Chondrocyte (in vitro differentiated cells): Measurements from ENCODE around the gene KRTAP4-1. TPM values are rescaled to one million over a fixed set of nuclear protein-coding genes. Genes with fewer than 3 reads are reported as not detected.
A peak's percentile ranks its signal among the peaks of the same experiment; 100 is the strongest.
"Not testable (repeated sequence)": the region's sequence is repeated elsewhere in the genome, so short reads cannot be mapped to it uniquely, and the experiment has no call there.

ENCODE experiments used
- DNase-seq: peaks from one replicate; pipeline ENCODE4 v3.0.0; 2021; ENCODE audit warnings: mixed read lengths, low spot score
- H3K27ac Mint-ChIP-seq: one replicate; pipeline ENCODE4 v1.8.0; 2021; ENCODE audit warnings: mild to moderate bottlenecking, moderate library complexity, mixed read lengths; ENCODE audit not compliant: unreplicated experiment
- H3K27me3 Mint-ChIP-seq: 2 replicates; pipeline ENCODE4 v1.8.0; 2021; ENCODE audit warnings: low read depth, mixed read lengths
- H3K36me3 Mint-ChIP-seq: 2 replicates; pipeline ENCODE4 v1.8.0; 2021; ENCODE audit warnings: low read depth, mixed read lengths
- H3K4me1 Mint-ChIP-seq: 2 replicates; pipeline ENCODE4 v1.8.0; 2021; ENCODE audit warnings: low read depth, mild to moderate bottlenecking, mixed read lengths
- H3K4me3 Mint-ChIP-seq: one replicate; pipeline ENCODE4 v1.8.0; 2021; ENCODE audit warnings: mild to moderate bottlenecking, moderate library complexity, mixed read lengths; ENCODE audit not compliant: unreplicated experiment
- H3K9me3 Mint-ChIP-seq: 2 replicates; pipeline ENCODE4 v1.8.0; 2021; ENCODE audit warnings: low read depth, mixed read lengths
- total RNA-seq: library from RNA; stranded (reverse); gene quantifications from 3 replicates; pipeline ENCODE4 v1.2.1, GENCODE V29; 2021
- TF ChIP-seq, protein P1 (sequence below): fragments of 200-600 bp; sonication (generic); IDR thresholded peaks from 2 replicates; pipeline ENCODE4 v1.5.0; 2021; ENCODE audit warnings: antibody characterized with exemption, mild to moderate bottlenecking, moderate library complexity

KRTAP4-1 gene
- total RNA-seq, 1 donor from 2014 or later, result not detected

DNA sequence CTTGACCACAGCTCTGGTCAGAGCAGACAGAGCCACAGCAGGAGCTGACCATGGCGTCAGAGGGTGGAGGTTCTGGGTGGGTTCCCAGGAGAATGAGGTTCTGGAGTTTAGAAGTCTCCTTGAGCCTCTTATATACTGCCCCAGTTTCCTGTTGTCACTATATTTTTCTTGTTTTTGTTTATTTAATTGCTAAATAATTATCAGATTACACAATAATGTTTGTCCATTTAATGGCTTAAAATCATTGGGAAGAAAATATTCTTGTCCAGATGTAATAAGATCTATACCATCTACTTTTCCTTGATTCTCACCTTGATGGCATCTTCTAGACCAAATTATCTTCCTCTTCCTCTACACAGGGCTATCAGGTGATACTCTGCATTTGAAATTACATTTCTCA lies 16.6 kb downstream of the KRTAP4-1 start, which contains the start of gene KRTAP4-3:
KRTAP4-3 (minus strand) TSS at position 101 of the 400 bp plus-strand sequence; CDS start at position 52, 49 bp downstream.
- H3K27ac Mint-ChIP-seq, result no peak within 1 kb of the TSS

DNA sequence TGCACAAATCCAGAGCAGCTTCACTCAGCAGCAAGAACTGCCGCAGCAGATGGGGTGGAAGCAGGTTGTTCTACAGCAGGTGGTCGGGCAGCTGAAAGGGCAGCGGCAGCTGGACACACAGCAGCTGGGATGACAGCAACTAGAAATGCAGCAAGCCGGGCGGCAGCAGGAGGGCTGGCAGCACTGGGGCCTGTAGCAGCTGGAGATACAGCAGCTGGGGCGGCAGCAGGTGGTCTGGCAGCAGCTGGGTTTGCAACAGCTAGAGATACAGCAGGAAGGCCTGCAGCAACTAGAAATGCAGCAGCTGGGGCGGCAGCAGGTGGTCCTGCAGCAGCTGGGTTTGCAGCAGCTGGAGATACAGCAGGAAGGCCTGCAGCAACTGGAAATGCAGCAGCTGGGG lies 17.1 kb downstream of the KRTAP4-1 start:
- no peak for DNase-seq
- TF ChIP-seq, protein P1, sequence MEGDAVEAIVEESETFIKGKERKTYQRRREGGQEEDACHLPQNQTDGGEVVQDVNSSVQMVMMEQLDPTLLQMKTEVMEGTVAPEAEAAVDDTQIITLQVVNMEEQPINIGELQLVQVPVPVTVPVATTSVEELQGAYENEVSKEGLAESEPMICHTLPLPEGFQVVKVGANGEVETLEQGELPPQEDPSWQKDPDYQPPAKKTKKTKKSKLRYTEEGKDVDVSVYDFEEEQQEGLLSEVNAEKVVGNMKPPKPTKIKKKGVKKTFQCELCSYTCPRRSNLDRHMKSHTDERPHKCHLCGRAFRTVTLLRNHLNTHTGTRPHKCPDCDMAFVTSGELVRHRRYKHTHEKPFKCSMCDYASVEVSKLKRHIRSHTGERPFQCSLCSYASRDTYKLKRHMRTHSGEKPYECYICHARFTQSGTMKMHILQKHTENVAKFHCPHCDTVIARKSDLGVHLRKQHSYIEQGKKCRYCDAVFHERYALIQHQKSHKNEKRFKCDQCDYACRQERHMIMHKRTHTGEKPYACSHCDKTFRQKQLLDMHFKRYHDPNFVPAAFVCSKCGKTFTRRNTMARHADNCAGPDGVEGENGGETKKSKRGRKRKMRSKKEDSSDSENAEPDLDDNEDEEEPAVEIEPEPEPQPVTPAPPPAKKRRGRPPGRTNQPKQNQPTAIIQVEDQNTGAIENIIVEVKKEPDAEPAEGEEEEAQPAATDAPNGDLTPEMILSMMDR, result no peak
- Mint-ChIP-seq H3K4me3 (no peak overlapping the region), H3K4me1 (no peaks in the 10 kb centered on the region), H3K36me3 (no peaks in the 10 kb centered on the region), H3K27ac (no peak overlapping the region), H3K27me3 (peaks cover 13% of the 10 kb centered on the region), H3K9me3 (no peaks in the 10 kb centered on the region)

More for the DNA sequence above, 16.6 kb downstream of the KRTAP4-1 start, which contains the start of gene KRTAP4-3:
- H3K4me1 Mint-ChIP-seq, result no peaks in the 10 kb centered on the region
- no peaks in the 10 kb centered on the region for H3K9me3 Mint-ChIP-seq
- DNase-seq, result no peak
- H3K4me3 Mint-ChIP-seq, result no peak within 1 kb of the TSS
- no peaks in the 10 kb centered on the region for H3K36me3 Mint-ChIP-seq
- H3K27me3 Mint-ChIP-seq, result peaks cover 11% of the 10 kb centered on the region
- TF ChIP-seq, protein P1, result no peak

- TF ChIP-seq, protein P1, result no peak
- Mint-ChIP-seq H3K4me1 (no peaks in the 10 kb centered on the region), H3K27ac (no peak overlapping the region), H3K27me3 (peaks cover 11% of the 10 kb centered on the region), H3K9me3 (no peaks in the 10 kb centered on the region), H3K4me3 (no peak overlapping the region), H3K36me3 (no peaks in the 10 kb centered on the region)
- no peak for DNase-seq
Measured at GRCh38 chr17:41163828-41164227, 20.9 kb downstream of the KRTAP4-1 start.

DNA sequence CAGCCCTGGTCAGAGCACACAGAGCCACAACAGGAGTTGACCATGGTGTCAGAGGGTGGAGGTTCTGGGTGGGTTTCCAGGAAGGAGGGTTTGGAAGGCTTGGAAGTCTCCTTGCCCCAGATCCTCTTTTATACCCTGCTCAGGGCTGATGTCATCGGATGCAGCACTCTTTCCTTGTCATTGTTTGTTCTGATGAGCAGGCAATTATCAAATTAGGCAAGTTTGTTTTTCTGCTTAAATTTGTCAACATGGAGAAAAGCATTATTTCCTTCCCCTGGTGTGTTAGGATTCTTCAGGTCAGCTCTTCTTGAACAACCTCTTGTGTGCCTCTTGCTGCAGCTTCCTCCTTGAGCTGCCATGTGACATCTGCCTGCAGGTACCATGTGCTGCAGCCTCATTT lies 24.1 kb downstream of the KRTAP4-1 start, which contains the start of gene KRTAP4-4:
KRTAP4-4 (minus strand) TSS at position 101 of the 400 bp plus-strand sequence; CDS start at position 44, 57 bp downstream.
- DNase-seq, result no peak
- H3K4me1 Mint-ChIP-seq, result no peaks in the 10 kb centered on the region
- TF ChIP-seq, protein P1, result no peak
- H3K4me3 Mint-ChIP-seq, result no peak within 1 kb of the TSS
- H3K27me3 Mint-ChIP-seq, result peaks cover 9% of the 10 kb centered on the region
- no peaks in the 10 kb centered on the region for H3K36me3 Mint-ChIP-seq
- no peak within 1 kb of the TSS for H3K27ac Mint-ChIP-seq
- no peaks in the 10 kb centered on the region for H3K9me3 Mint-ChIP-seq

DNA sequence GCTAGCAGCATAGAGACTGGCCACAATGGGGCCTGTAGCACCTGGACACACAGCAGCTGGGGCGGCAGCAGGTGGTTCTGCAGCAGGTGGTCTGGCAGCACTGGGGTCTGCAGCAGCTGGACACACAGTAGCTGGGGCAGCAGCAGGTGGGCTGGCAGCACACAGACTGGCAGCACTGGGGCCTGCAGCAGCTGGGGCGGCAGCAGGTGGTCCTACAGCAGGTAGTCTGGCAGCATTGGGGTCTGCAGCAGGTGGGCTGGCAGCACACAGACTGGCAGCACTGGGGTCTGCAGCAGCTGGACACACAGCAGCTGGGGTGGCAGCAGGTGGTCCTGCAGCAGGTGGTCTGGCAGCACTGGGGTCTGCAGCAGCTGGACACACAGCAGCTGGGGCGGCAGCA lies 24.5 kb downstream of the KRTAP4-1 start:
- DNase-seq, result peak; percentile 54
- H3K27ac Mint-ChIP-seq, H3K9me3 Mint-ChIP-seq, H3K4me1 Mint-ChIP-seq, H3K27me3 Mint-ChIP-seq, H3K4me3 Mint-ChIP-seq, H3K36me3 Mint-ChIP-seq: not testable (repeated sequence)

DNA sequence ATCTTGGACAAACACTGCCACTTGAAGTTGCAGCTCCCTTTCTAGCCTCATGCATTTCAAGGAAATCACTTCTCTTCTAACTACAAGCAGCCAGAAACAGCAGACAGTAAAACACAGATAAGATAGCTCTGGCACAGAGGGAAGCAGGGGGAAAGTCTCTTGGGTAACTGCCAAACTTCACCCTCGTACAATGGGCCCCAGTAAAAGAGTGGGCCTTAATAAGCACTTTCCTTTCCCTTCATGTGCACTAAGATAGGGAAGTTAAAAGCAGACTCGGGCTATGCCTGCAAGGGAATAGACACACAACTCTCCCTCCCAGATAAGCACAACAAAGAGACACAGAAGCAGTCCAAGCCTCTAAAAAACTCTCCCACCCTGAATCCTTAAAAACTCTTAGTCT lies 30.9 kb downstream of the KRTAP4-1 start:
- TF ChIP-seq, protein P1, result no peak
- peaks cover 5% of the 10 kb centered on the region for H3K27me3 Mint-ChIP-seq
- H3K36me3 Mint-ChIP-seq, result no peaks in the 10 kb centered on the region
- H3K9me3 Mint-ChIP-seq, result peaks cover 4% of the 10 kb centered on the region
- no peaks in the 10 kb centered on the region for H3K4me1 Mint-ChIP-seq
- no peak overlapping the region for H3K27ac Mint-ChIP-seq
- DNase-seq, result no peak
- H3K4me3 Mint-ChIP-seq, result no peak overlapping the region
